GM21390 (cell line): ENCODE results near the gene APOBEC4.

ENCODE experiments used
- ATAC-seq: cut with Tn5 transposase; IDR thresholded peaks from one replicate; pipeline ENCODE4 v1.9.1; 2021; ENCODE audit not compliant: unreplicated experiment

Gene APOBEC4

GRCh38 chr1:183675883-183676585 is 22.9 kb upstream of the APOBEC4 start:
- no peak for ATAC-seq

- no peak for ATAC-seq
Measured at GRCh38 chr1:183675381-183675780, 22.3 kb upstream of the APOBEC4 start.

- ATAC-seq, result no peak
Measured at GRCh38 chr1:183674886-183675285, 21.8 kb upstream of the APOBEC4 start.

GRCh38 chr1:183674339-183674738 is 21.2 kb upstream of the APOBEC4 start:
- no peak for ATAC-seq

DNA sequence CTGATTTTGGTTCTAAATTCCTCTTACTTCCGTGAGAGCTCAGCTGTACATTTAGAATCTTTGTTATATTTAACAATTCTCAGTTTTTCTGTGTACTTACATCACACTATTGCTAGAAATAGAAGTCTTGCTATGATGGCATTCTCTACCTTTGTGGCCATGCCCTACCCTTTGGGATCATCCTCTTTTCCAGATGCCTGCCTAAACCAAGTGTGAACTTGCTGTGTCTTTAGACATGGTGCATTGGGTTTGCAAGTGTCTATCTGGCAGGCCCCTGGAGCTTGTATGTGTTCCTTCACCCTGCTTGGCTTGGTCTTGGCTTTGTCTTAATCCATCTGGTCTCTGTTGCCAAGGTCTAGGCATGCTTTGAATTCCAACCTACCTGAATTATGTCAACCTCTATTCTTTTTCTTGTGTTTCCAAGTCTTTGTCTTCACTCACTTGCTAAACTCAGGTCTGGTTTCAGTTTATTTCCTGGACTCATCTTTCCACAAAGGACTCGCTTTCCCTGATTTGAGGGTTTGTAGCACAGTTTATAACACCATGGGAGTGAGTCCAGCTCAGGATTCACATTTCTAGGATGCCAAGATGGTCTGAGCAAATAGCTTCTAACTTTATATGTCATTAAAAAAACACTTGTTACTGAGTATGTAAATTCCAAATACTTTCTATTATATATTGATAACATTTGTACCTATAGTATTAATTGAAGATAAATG is 20.6 kb upstream of the APOBEC4 start:
- no peak for ATAC-seq

- ATAC-seq, result no peak
Measured at GRCh38 chr1:183670169-183670568, 17.1 kb upstream of the APOBEC4 start.

GRCh38 chr1:183656355-183656754 is 3.2 kb upstream of the APOBEC4 start:
- no peak for ATAC-seq

DNA sequence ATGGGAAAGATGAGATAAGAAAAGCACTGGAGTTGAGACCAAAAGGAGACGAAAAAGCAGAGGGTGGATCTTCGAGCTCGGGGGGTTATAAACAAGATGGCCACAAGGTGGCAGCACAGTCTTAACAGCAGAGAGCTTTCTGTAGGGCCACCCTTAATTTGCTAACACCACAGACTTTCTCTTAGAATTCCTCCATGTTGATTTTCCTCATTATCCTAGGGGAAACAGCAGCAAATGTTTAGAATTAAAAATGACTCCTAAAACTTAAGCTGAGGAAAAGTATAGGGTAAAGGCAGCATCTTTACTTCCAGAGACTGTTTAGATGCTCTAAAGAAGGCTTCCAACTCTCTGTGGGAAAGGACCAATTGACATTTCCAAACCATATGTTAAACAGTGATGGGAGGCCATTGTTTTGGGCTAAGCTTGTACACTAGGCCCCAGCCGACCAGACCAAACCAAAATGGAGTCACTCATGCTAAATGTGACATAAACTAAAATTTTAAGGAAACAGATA is 2.5 kb upstream of the APOBEC4 start:
- no peak for ATAC-seq

GRCh38 chr1:183654706-183655105 is 1.6 kb upstream of the APOBEC4 start:
- ATAC-seq, result no peak

- peak; percentile 49 for ATAC-seq
Measured at GRCh38 chr1:183653876-183654451, 848 bp upstream of the APOBEC4 start.

- ATAC-seq, result no peak
Measured at GRCh38 chr1:183653462-183653794, 312 bp upstream of the APOBEC4 start.

DNA sequence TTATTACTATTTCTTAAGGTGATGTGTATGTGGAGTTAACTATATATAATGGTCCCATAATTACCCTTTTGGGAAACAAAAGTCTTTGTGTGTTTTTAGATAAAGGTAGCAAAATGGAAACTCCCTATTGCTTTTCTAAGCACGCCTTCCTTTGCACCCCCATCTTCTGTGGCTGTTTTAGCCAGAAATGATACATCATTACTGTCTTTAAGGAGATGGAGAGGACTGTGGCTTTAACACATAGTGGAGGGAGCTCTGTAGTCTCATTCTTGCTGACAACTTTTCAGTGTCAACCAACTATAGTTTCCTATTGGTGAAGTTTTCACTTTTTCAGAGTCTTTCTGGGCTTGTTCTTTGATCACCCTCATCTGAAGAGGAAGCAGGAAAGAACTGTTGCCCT is 1.0 kb downstream of the APOBEC4 start:
- no peak for ATAC-seq

- ATAC-seq, result no peak
Measured at GRCh38 chr1:183651612-183652011, 1.5 kb downstream of the APOBEC4 start.

GRCh38 chr1:183648042-183648441 is 5.1 kb downstream of the APOBEC4 start:
- ATAC-seq, result no peak

GRCh38 chr1:183646776-183647175 is 6.3 kb downstream of the APOBEC4 start:
- ATAC-seq, result no peak

DNA sequence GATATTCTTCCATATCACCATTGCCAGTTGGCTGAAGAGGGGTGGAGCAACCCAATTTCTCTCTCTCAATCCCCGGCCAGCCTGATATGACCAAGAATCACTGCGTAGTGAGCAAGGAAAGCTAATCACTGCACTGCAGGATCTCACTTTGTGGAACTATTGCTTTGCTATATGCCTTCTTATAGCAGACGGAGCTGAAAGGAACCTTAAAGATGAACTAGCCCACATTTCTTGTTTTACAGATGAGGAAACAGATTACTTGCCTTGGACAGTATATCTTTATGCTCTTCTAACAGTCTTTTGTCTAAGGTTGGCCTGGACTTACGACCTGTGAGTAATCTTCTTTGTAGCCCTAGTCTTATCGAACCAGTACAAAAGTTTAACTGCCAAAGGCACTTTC is 7.6 kb downstream of the APOBEC4 start:
- no peak for ATAC-seq

- ATAC-seq, result no peak
Measured at GRCh38 chr1:183642166-183642565, 10.9 kb downstream of the APOBEC4 start.

GRCh38 chr1:183640193-183640592 is 12.9 kb downstream of the APOBEC4 start:
- ATAC-seq, result no peak

GRCh38 chr1:183638649-183639387 is 14.3 kb downstream of the APOBEC4 start:
- ATAC-seq, result no peak

GRCh38 chr1:183636783-183637182 is 16.3 kb downstream of the APOBEC4 start:
- ATAC-seq, result no peak

GRCh38 chr1:183636334-183636682 is 16.8 kb downstream of the APOBEC4 start:
- no peak for ATAC-seq
